Activated gamma-delta T cell treated with Interleukin-2 at 50 U/mL for 16 hours (primary cell): ENCODE results near the gene PFDN2.

ENCODE experiments used
- DNase-seq: peaks from one replicate; pipeline ENCODE4 v3.0.0-alpha.2; 2020

Gene PFDN2

DNA sequence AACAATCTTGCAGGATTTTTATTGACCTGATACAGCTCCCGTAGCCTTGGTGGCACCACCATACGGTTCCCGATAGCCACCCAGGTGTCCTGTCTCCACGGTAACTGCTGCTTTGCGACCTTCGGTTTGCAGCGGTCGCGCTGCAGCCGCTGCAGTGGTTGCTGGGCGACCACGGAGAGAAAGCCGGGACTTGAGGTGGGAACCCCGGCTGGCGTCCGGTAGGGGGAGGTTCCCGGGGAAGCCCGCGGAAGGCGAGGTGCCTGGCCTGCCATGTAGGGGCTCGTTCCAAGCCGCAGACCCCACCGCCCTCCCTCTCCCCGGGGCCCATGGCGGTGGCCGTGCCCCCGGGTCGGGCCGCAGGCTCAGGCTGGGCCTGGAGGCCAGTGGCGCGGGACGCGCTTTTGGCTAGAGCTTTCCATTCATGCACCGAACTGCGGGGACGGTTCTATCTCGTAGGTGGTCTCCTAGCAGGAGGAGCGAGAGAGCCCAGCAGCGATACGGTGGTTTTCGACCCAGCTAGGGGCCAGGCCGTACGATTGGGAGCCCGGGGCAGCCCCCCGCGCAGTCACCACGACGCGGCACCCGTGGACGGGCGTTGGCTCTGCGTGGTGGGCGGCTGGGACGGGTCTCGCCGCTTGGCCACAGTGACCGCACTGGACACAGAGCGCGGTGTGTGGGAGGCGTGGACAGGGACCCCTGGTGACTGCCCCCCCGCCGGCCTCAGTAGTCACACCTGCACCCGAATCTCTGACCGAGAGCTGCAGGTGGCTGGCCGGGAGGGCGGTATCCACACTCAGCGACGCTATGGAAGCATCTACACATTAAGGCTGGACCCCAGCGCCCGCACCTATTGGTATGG lies 19.4 kb downstream of the PFDN2 start, which contains the start of gene KLHDC9:
KLHDC9 (plus strand) TSS at position 152 of the 859 bp plus-strand sequence; CDS start at position 327, 175 bp downstream.
- peak; percentile 70 for DNase-seq

- DNase-seq, result no peak
Measured at GRCh38 chr1:161096530-161096929, 21.3 kb downstream of the PFDN2 start.

DNA sequence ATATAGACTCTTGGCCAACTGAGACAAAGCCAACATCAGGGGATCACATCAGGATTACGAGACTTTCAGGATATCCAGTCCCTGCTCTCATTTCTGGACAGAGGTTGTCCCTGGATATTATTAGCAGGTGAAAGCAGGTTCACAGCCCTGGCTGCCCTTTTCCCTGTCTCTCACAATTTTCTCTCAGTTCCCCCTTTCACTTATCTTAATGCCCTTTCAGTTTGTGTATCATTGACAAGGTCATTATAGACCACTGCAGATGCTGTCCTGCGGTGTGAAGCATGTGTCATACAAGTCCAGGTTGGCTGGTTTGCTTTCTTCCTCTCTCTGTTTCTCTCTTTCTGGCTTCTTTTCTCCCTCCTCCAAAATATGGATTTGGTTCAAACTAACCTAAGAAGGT lies 21.8 kb downstream of the PFDN2 start:
- no peak for DNase-seq

DNA sequence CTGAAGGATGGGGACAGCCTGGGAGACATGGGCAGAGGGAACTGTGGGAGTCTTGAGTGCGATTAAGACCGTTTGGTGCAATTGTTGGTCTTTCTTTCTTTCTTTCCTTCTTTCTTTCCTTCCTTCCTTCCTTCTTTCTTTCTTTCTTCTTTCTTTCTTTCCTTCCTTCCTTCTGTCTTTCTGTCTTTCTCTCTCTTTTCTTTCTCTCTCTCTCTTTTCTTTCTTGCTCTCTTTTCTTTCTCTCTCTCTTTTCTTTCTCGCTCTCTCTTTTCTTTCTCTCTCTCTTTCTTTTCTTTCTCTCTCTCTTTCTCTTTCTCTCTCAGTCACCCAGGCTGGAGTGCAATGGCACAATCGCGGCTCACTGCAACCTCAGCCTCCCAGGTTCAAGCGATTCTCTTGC lies 22.6 kb downstream of the PFDN2 start:
- DNase-seq, result no peak

GRCh38 chr1:161094481-161094880 lies 23.4 kb downstream of the PFDN2 start:
- DNase-seq, result no peak

GRCh38 chr1:161092621-161093028 lies 25.2 kb downstream of the PFDN2 start:
- DNase-seq, result no peak

DNA sequence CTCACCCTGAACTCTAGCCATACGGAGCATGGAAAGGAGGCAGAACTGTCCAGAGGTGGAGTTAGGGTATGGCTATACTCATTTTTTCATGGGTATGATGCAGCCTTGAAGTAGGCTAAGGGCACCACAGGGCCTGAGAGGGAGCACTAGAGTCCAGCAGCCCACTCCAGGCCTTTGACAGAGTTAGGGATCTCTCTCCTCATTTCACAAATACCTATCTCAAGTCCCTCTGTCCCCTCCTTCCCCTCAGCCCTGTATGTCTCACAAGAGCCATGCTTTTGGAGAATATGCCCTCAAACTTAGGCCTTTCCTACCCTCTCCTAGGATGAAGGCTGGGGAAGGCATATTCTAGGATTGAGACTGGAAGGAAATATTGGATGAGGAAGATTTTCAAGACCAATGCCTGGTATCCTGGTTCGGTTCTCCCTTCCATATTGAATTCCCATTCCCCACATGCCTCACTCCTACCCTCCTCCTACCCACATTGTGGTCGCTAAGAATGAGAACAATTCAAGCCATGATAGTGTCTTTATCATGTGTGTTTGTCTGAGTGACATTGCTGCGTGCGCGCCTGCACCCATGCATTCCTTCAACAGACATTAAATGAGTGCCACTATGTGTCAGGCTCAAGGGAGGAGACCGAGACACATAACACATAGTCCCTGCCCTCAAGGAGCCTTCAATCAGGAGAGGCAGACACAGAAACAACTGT lies 25.9 kb downstream of the PFDN2 start:
- no peak for DNase-seq

- no peak for DNase-seq
Measured at GRCh38 chr1:161091093-161091492, 26.7 kb downstream of the PFDN2 start.

- no peak for DNase-seq
Measured at GRCh38 chr1:161090617-161091016, 27.2 kb downstream of the PFDN2 start.

- DNase-seq, result no peak
Measured at GRCh38 chr1:161089938-161090337, 27.9 kb downstream of the PFDN2 start.

DNA sequence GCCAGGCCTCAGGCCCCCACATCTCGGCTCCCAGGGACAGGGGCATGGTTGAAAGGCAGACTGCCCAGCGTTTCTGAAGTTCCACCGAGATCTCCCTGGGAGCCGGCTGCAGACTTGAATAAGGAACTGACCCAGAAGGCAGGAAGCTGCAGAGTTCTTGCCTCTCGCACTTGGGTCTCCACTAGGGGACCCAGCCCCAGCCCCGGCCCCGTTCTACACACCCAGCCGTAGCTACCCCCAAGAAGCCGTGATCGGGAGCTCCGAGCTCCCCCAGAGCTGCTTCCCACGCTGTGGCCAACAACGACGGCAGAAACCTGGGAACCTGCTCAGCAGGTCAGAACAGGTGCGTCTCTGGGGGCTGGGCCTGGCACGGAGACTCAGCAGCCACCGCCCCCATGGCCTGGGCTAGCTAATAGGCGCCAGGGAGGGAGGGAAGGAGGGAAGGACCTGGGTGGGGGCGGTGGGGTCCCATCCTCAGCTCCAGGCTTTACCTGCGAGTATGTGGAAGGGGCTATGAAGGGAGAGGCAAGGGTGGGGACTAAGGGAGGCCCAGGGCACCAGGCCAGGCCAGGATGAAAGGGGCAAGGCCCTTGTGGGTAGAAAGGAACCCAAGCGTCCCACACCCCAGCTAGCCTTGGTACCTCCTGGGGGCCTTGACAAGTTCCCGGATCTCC lies 28.4 kb downstream of the PFDN2 start, which contains the start of gene NECTIN4:
NECTIN4 (minus strand) TSS at position 308 of the 674 bp plus-strand sequence; CDS start at position 46, 262 bp downstream.
- DNase-seq, result no peak

- no peak for DNase-seq
Measured at GRCh38 chr1:161088587-161089110, 29.2 kb downstream of the PFDN2 start.

GRCh38 chr1:161086457-161086856 lies 31.4 kb downstream of the PFDN2 start:
- DNase-seq, result no peak

DNA sequence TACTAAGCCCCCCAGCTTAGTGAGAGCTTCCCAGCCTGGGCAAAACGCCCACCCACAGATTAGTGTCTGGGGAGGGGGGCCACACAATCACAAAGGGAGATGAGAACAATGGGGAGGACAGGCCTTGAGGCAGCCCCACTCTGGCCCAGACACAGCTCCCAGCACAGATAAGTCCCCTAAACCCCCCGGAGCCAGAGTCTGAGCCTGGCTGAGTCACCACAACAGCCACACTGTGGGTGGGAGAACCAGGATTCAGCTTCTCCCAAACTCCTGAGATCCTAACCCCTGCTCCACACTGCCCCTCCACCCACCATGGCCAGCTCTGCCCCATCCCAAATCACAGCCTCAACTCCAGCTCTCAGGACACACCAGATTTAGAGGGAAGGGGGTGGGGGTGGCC lies 32.7 kb downstream of the PFDN2 start:
- no peak for DNase-seq

GRCh38 chr1:161084597-161084988 lies 33.2 kb downstream of the PFDN2 start:
- no peak for DNase-seq

GRCh38 chr1:161083748-161084596 lies 33.9 kb downstream of the PFDN2 start:
- no peak for DNase-seq

- no peak for DNase-seq
Measured at GRCh38 chr1:161082996-161083747, 34.7 kb downstream of the PFDN2 start.

DNA sequence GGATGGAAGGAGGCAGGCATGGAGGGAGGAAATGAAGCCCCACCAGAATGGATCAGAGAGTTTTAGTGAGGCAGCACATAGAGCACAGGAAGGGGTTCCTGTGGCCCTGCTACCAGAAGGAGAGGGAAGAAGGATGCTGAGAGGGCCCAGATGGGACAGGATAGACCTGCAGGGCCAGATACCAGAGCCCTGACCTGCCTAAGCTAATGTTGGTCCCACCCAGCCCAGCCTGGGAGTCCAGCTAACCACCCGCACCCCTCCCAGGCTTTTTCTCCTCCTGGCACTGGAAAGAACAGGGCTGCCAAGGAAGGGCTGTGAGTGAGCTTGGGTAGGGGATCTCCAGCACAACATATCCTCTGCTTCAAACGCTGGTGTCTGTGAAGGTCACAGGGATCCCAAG lies 35.4 kb downstream of the PFDN2 start:
- DNase-seq, result no peak

- no peak for DNase-seq
Measured at GRCh38 chr1:161081519-161081918, 36.3 kb downstream of the PFDN2 start.

DNA sequence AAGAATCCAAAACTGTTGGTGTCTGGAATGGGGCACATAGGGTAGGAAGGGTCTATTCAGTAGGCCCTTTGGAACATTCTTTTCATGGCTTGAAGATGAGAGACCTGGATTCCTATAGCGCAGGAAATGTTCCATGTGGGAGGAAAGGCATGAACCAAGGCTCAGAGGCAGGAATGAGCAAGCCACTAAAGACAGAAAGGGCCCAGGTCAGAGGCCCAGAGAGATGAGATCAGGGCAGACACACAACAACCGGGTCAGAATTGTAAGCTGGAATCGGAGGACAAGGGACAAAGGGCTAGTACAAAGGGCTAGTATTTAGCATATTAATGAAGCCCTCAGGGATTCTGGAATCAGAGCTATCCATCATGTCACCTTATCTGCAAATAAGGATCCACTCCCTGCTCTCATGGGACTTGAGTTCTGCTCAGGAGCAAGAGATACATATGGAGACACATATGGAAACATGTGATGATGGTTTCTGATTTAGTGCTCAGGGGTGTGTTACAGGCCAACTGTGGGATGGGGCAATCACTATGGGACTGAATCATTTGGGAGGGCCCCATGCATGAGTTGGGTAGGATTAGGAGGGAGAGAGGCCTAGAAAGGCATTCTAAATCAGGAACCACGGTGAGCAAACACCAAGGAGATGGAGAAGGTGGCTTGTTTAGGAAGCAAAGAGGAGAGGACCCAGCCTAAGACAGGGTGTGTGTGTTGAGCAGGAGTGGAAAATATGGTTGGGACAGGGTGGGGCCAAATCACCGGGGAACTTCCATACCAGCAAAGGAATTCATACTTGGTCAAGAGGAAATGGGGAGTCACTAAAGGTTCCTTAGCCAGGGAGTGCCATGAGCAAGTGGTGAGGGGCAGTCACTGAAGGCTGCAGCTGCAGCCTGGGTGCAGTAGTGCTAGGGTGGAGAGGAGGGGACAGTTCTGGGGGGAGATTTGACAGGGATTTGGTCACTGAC lies 37.1 kb downstream of the PFDN2 start:
- no peak for DNase-seq
